H1 (cell line): ENCODE results near the gene TTC3. TPM values are rescaled to one million over a fixed set of nuclear protein-coding genes. Genes with fewer than 3 reads are reported as not detected.

Experiments
- CTCF ChIA-PET: fragments of 300-600 bp; sonication (Branson Sonifier 250); formaldehyde crosslinking; loops from one replicate; lab custom pipeline; 2021; ENCODE audit not compliant: partially characterized antibody; lab: Charles Lee
- POLR2A ChIA-PET: fragments of 300-600 bp; sonication (Branson Sonifier 250); formaldehyde crosslinking; loops from one replicate; lab custom pipeline; 2021; ENCODE audit warnings: inconsistent platforms; ENCODE audit not compliant: partially characterized antibody; lab: Charles Lee
- DNase-seq, 2 experiments: peaks; one replicate each; pipeline versions ENCODE4 v3.0.0 to v3.0.0-alpha.2; 2010 to 2022; ENCODE audit warnings: low spot score in 2 of 2, low read depth in 1 of 2, mixed read lengths in 1 of 2
- FAIRE-seq: peaks from 2 replicates; lab custom pipeline; 2011; peaks lifted over from hg19 to GRCh38; lab: Jason Lieb, UNC
- H2AFZ ChIP-seq: 2 replicates; pipeline ENCODE4 v1.8.1; 2012; ENCODE audit warnings: low read length, inconsistent platforms
- H2AK5ac ChIP-seq: 2 replicates; pipeline ENCODE4 v1.6.1; 2013; ENCODE audit warnings: low read depth, low read length
- H2BK120ac ChIP-seq: replicated peaks from 2 replicates; pipeline ENCODE3; 2013; ENCODE audit warnings: low read depth, low read length, inconsistent platforms
- H2BK12ac ChIP-seq: 2 replicates; pipeline ENCODE4 v1.6.1; 2013; ENCODE audit warnings: low read depth, low read length
- H2BK15ac ChIP-seq: 2 replicates; pipeline ENCODE4 v1.6.1; 2013; ENCODE audit warnings: low read length
- H2BK20ac ChIP-seq: 2 replicates; pipeline ENCODE4 v1.6.1; 2013; ENCODE audit warnings: low read length
- H2BK5ac ChIP-seq: 2 replicates; pipeline ENCODE4 v1.6.1; 2013; ENCODE audit warnings: low read depth, low read length
- H3K14ac ChIP-seq: 2 replicates; pipeline ENCODE4 v1.6.1; 2013; ENCODE audit warnings: inconsistent platforms; ENCODE audit not compliant: insufficient read length
- H3K18ac ChIP-seq: 2 replicates; pipeline ENCODE4 v1.6.1; 2013; ENCODE audit warnings: low read length; ENCODE audit errors: extremely low read depth
- H3K23ac ChIP-seq: 2 replicates; pipeline ENCODE4 v1.6.1; 2013; ENCODE audit warnings: inconsistent platforms; ENCODE audit not compliant: insufficient read length
- H3K23me2 ChIP-seq: 2 replicates; pipeline ENCODE4 v1.6.1; 2013; ENCODE audit warnings: low read depth, low read length
- H3K27ac ChIP-seq: 2 replicates; pipeline ENCODE4 v1.6.1; 2011; ENCODE audit warnings: low read depth, low read length, inconsistent platforms
- H3K27me3 ChIP-seq, 4 experiments: replicated peaks in 1 of 4; 1 replicate in 1 of 4; 2 replicates in 3 of 4; pipeline versions ENCODE4 v1.6.1 to v1.8.1; 2011 to 2013; ENCODE audit warnings: low read length in 3 of 4, mild to moderate bottlenecking in 3 of 4, inconsistent platforms in 2 of 4, mixed read lengths in 2 of 4, moderate library complexity in 1 of 4; ENCODE audit not compliant: control insufficient read depth in 3 of 4, insufficient read depth in 3 of 4; ENCODE audit errors: extremely low read depth in 1 of 4
- H3K36me3 ChIP-seq, 4 experiments: 2 replicates each; pipeline versions ENCODE4 v1.6.1 to v1.8.1; 2011 to 2013; ENCODE audit warnings: mild to moderate bottlenecking in 4 of 4, low read length in 3 of 4, moderate library complexity in 2 of 4, control low read depth in 1 of 4, inconsistent platforms in 1 of 4; ENCODE audit not compliant: insufficient read depth in 4 of 4, control insufficient read depth in 2 of 4
- H3K4ac ChIP-seq: replicated peaks from 2 replicates; pipeline ENCODE3; 2013; ENCODE audit warnings: low read length, low read depth, mixed read lengths, inconsistent platforms; ENCODE audit not compliant: insufficient read length
- H3K4me1 ChIP-seq, 4 experiments: replicated peaks in 1 of 4; 1 replicate in 1 of 4; 2 replicates in 3 of 4; pipeline versions ENCODE4 v1.6.1 to v1.8.1; 2011 to 2013; ENCODE audit warnings: low read length in 3 of 4, inconsistent platforms in 2 of 4, mixed read lengths in 1 of 4; ENCODE audit not compliant: insufficient read depth in 4 of 4, control insufficient read depth in 3 of 4
- H3K4me2 ChIP-seq, 2 experiments: 2 replicates each; pipeline versions ENCODE4 v1.6.1 to v1.8.1; 2011 to 2013; ENCODE audit warnings: low read depth in 2 of 2, low read length in 2 of 2, control low read depth in 1 of 2, inconsistent platforms in 1 of 2, mild to moderate bottlenecking in 1 of 2; ENCODE audit not compliant: insufficient read depth in 1 of 2
- H3K4me3 ChIP-seq, 4 experiments: fragments of 200-600, 300-600 bp in 1 of 4; sonication (generic), shearing (Covaris generic), sonication (Bioruptor Twin) in 1 of 4; 2 replicates each; pipeline versions ENCODE4 v1.5.1 to v1.8.1; 2011 to 2016; ENCODE audit warnings: low read length in 4 of 4, low read depth in 3 of 4, control low read depth in 2 of 4, inconsistent platforms in 2 of 4, mild to moderate bottlenecking in 2 of 4, mixed read lengths in 1 of 4, moderate library complexity in 1 of 4; ENCODE audit not compliant: insufficient read depth in 2 of 4; ENCODE audit errors: extremely low read depth in 1 of 4
- H3K56ac ChIP-seq: replicated peaks from 2 replicates; pipeline ENCODE3; 2013; ENCODE audit warnings: low read depth, mild to moderate bottlenecking, mixed read lengths, low read length, inconsistent platforms; ENCODE audit not compliant: insufficient read length
- H3K79me1 ChIP-seq: 2 replicates; pipeline ENCODE4 v1.6.1; 2013; ENCODE audit warnings: low read depth, low read length, control low read depth
- H3K79me2 ChIP-seq, 2 experiments: 2 replicates each; pipeline versions ENCODE4 v1.6.1 to v1.8.1; 2012 to 2013; ENCODE audit warnings: low read length in 2 of 2, mild to moderate bottlenecking in 2 of 2, inconsistent platforms in 1 of 2; ENCODE audit not compliant: insufficient read depth in 2 of 2, control insufficient read depth in 1 of 2
- H3K9ac ChIP-seq, 4 experiments: replicated peaks in 1 of 4; 1 replicate in 1 of 4; 2 replicates in 3 of 4; pipeline versions ENCODE4 v1.6.1 to v1.8.1; 2011 to 2013; ENCODE audit warnings: low read depth in 3 of 4, low read length in 3 of 4, control low read depth in 2 of 4, mild to moderate bottlenecking in 2 of 4, moderate library complexity in 2 of 4, inconsistent platforms in 1 of 4; ENCODE audit errors: extremely low read depth in 1 of 4
- H3K9me3 ChIP-seq, 2 experiments: 2 replicates each; pipeline versions ENCODE4 v1.6.1 to v1.8.1; 2012 to 2013; ENCODE audit warnings: mild to moderate bottlenecking in 2 of 2, moderate library complexity in 2 of 2, control low read depth in 1 of 2, inconsistent platforms in 1 of 2, low read depth in 1 of 2, low read length in 1 of 2, mixed read lengths in 1 of 2; ENCODE audit not compliant: insufficient read depth in 2 of 2
- H4K20me1 ChIP-seq, 2 experiments: replicated peaks in 1 of 2; 2 replicates each; pipeline versions ENCODE3 to v1.8.1; 2011 to 2013; ENCODE audit warnings: inconsistent platforms in 2 of 2, low read length in 2 of 2, mild to moderate bottlenecking in 1 of 2; ENCODE audit not compliant: insufficient read depth in 2 of 2, control insufficient read depth in 1 of 2
- H4K5ac ChIP-seq: 2 replicates; pipeline ENCODE4 v1.6.1; 2013; ENCODE audit warnings: low read length, low read depth, mixed read lengths, inconsistent platforms; ENCODE audit not compliant: insufficient read length
- H4K8ac ChIP-seq: 2 replicates; pipeline ENCODE4 v1.8.0; 2013; ENCODE audit warnings: mild to moderate bottlenecking, moderate library complexity, low read length, inconsistent platforms; ENCODE audit not compliant: insufficient read depth; ENCODE audit errors: extremely low read depth
- H4K91ac ChIP-seq: replicated peaks from 2 replicates; pipeline ENCODE3; 2013; ENCODE audit warnings: low read length, mixed read lengths, inconsistent platforms; ENCODE audit not compliant: insufficient read length
- ASH2L ChIP-seq: fragments of 200-600, 300-600 bp; sonication (generic); IDR thresholded peaks from one replicate; pipeline ENCODE4 v1.7.1; 2017; ENCODE audit warnings: low read length
- BCL11A ChIP-seq, 2 experiments: IDR thresholded peaks; one replicate each; pipeline ENCODE4 v1.6.1; 2011; ENCODE audit warnings: low read depth in 2 of 2, low read length in 2 of 2, mild to moderate bottlenecking in 2 of 2
- CHD2 ChIP-seq: IDR thresholded peaks from 2 replicates; pipeline ENCODE4 v1.6.1; 2012; ENCODE audit warnings: low read length, improper control_type of control experiment
- EZH2 ChIP-seq: fragments of 200-600 bp; sonication (generic); IDR thresholded peaks from 2 replicates; pipeline ENCODE4 v1.7.1; 2012; ENCODE audit warnings: low read depth, mild to moderate bottlenecking, moderate library complexity, low read length, inconsistent platforms; ENCODE audit not compliant: severe bottlenecking
- MAFK ChIP-seq: IDR thresholded peaks from 2 replicates; pipeline ENCODE4 v1.6.1; 2012; ENCODE audit warnings: low read depth, mild to moderate bottlenecking, improper control_type of control experiment, low read length
- polyA plus RNA-seq, 7 experiments: library from polyadenylated mRNA; depleted of rRNA in 3 of 7; stranded (reverse) in 5 of 7; unstranded in 2 of 7; fragments of >200 nt in 5 of 7; fragments of 200-250 nt in 2 of 7; gene quantifications; 1 replicate in 5 of 7; 2 replicates in 1 of 7; 4 replicates in 1 of 7; pipeline versions ENCODE4 v1.2.1 to v1.2.3, GENCODE V29; 2011 to 2013; ENCODE audit warnings: missing spikeins in 2 of 7, mixed read lengths in 2 of 7
- total RNA-seq: library from RNA; stranded (reverse); fragmentation: NEBNext Ultra II Directional; extraction: Animal tissue kit (Norgen Biotek cat#: 25700); gene quantifications from 2 replicates; pipeline ENCODE4 v1.2.1, GENCODE V29; 2021
- TF ChIP-seq, protein P1 (sequence below): IDR thresholded peaks from 2 replicates; pipeline ENCODE4 v1.6.1; 2012; ENCODE audit warnings: inconsistent platforms

TTC3 gene
- total and polyA plus RNA-seq, 2 of the 8 experiments (the other 6 are each of a cell fraction or from before 2014, with no cell fraction given) = 11.0 to 36.2 TPM

DNA sequence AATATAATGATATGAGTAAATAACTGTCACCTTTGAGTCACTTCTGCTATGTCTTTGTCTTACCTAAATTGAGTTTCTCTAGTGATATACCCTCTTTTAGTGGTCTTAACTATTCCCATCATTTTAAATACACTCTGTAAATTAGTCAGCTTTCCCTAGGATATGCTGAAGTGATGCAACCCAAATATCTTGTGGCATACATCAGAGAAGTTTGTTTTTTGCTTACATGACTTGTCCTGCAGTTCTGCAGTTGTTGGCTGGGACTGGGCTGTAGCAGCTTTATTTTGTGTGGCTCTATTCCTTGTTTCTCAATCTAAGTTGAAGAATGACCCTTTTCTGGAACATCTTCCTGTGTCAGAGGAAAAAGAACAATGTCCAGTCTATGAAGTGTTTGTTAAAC lies 76.4 kb downstream of the TTC3 start:
- POLR2A ChIA-PET = no interaction called here
- H3K9ac ChIP-seq = no peak overlapping the region
- H3K4me1 ChIP-seq = peaks cover 0 to 4% (median 1%) of the 10 kb centered on the region in 4 experiments; a peak in 3 of 7 replicates
- H2BK120ac ChIP-seq = no peak overlapping the region
- H3K79me2 ChIP-seq = no peaks in the 10 kb centered on the region
- no peaks in the 10 kb centered on the region for H3K79me1 ChIP-seq
- H3K4ac ChIP-seq = no peak overlapping the region
- H2AFZ ChIP-seq = no peak overlapping the region
- no peak for DNase-seq
- H2BK12ac ChIP-seq = no peak overlapping the region
- no peak overlapping the region for H2AK5ac ChIP-seq
- H2BK15ac ChIP-seq = no peak overlapping the region
- H3K27me3 ChIP-seq = no peaks in the 10 kb centered on the region
- H3K23me2 ChIP-seq = no peaks in the 10 kb centered on the region
- CTCF ChIA-PET = no interaction called here
- no peak overlapping the region for H3K23ac ChIP-seq
- H3K14ac ChIP-seq = no peak overlapping the region
- no peak overlapping the region for H4K5ac ChIP-seq
- no peak overlapping the region for H3K4me2 ChIP-seq
- H4K91ac ChIP-seq = no peak overlapping the region
- FAIRE-seq = no peak
- no peak overlapping the region for H2BK5ac ChIP-seq
- no peak overlapping the region for H3K56ac ChIP-seq
- H4K8ac ChIP-seq = no peak overlapping the region
- no peaks in the 10 kb centered on the region for H3K9me3 ChIP-seq
- no peak overlapping the region for H2BK20ac ChIP-seq
- H3K27ac ChIP-seq = no peak overlapping the region
- no peaks in the 10 kb centered on the region; a peak in 1 of 8 replicates for H3K36me3 ChIP-seq
- H3K4me3 ChIP-seq = no peak overlapping the region
- no peak overlapping the region for H3K18ac ChIP-seq
- no peaks in the 10 kb centered on the region for H4K20me1 ChIP-seq
- no peak for TF ChIP-seq CHD2
- no peak for TF ChIP-seq EZH2
- TF ChIP-seq, protein P1, sequence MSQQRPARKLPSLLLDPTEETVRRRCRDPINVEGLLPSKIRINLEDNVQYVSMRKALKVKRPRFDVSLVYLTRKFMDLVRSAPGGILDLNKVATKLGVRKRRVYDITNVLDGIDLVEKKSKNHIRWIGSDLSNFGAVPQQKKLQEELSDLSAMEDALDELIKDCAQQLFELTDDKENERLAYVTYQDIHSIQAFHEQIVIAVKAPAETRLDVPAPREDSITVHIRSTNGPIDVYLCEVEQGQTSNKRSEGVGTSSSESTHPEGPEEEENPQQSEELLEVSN = no peak
- TF ChIP-seq BCL11A (IDR thresholded peaks at IDR 0.05; ENCODE audit: low read depth in 2 of 2, low read length in 2 of 2) = no peak
- TF ChIP-seq ASH2L = no peak
- TF ChIP-seq MAFK = no peak
